HepG2 (cell line): ENCODE results near the gene ATG4B. TPM values are rescaled to one million over a fixed set of nuclear protein-coding genes. Genes with fewer than 3 reads are reported as not detected.

Source experiments
- CHCHD3 ChIP-seq: sonication (generic); formaldehyde crosslinking; IDR thresholded peaks from 2 replicates; pipeline ENCODE4 v1.8.0; 2022; ENCODE audit warnings: mild to moderate bottlenecking, missing genetic modification reagents, moderate library complexity
- IRX3 ChIP-seq: sonication (generic); formaldehyde crosslinking; IDR thresholded peaks from 2 replicates; pipeline ENCODE4 v1.8.1; 2023; ENCODE audit warnings: mild to moderate bottlenecking, low read depth, missing genetic modification reagents, borderline replicate concordance
- KDM2A ChIP-seq: sonication (generic); formaldehyde crosslinking; IDR thresholded peaks from 2 replicates; pipeline ENCODE4 v1.4.0; 2020; ENCODE audit warnings: low read depth, missing genetic modification reagents, borderline replicate concordance
- LRRFIP1 ChIP-seq: sonication (generic); formaldehyde crosslinking; conservative IDR thresholded peaks from 2 replicates; pipeline ENCODE4 v1.4.0; 2020; ENCODE audit warnings: missing genetic modification reagents
- PBX2 ChIP-seq: IDR thresholded peaks from 2 replicates; pipeline ENCODE4 v1.6.1; 2016; ENCODE audit warnings: control low read depth
- RORA ChIP-seq: sonication (generic); formaldehyde crosslinking; IDR thresholded peaks from 2 replicates; pipeline ENCODE4 v1.5.0; 2020; ENCODE audit warnings: mild to moderate bottlenecking, missing genetic modification reagents, moderate library complexity
- SALL2 ChIP-seq: sonication (generic); formaldehyde crosslinking; IDR thresholded peaks from 2 replicates; pipeline ENCODE4 v1.8.1; 2023; ENCODE audit warnings: mild to moderate bottlenecking, missing genetic modification reagents, inconsistent platforms
- SOX13 ChIP-seq, 3 experiments: fragments of 450-650 bp in 1 of 3; sonication (generic) in 1 of 3; formaldehyde crosslinking in 1 of 3; IDR thresholded peaks in 2 of 3; conservative IDR thresholded peaks in 1 of 3; 2 replicates each; pipeline versions ENCODE4 v1.5.0 to v1.6.1; 2016 to 2020; ENCODE audit warnings: antibody characterized with exemption in 1 of 3, mild to moderate bottlenecking in 1 of 3, missing compliant biosample characterization in 1 of 3, missing genetic modification reagents in 1 of 3, moderate library complexity in 1 of 3
- STAT6 ChIP-seq: sonication (generic); formaldehyde crosslinking; IDR thresholded peaks from 2 replicates; pipeline ENCODE4 v1.4.0; 2020; ENCODE audit warnings: missing genetic modification reagents, mild to moderate bottlenecking, borderline replicate concordance
- TBX2 ChIP-seq: sonication (generic); formaldehyde crosslinking; IDR thresholded peaks from 2 replicates; pipeline ENCODE4 v1.5.0; 2020; ENCODE audit warnings: missing genetic modification reagents, mild to moderate bottlenecking, borderline replicate concordance
- TRIM22 ChIP-seq: fragments of 450-650 bp; IDR thresholded peaks from 2 replicates; pipeline ENCODE4 v1.6.1; 2017
- ZNF121 ChIP-seq: sonication (generic); formaldehyde crosslinking; IDR thresholded peaks from 2 replicates; pipeline ENCODE4 v1.5.0; 2020; ENCODE audit warnings: mild to moderate bottlenecking, missing genetic modification reagents
- ZNF136 ChIP-seq: sonication (generic); formaldehyde crosslinking; IDR thresholded peaks from 2 replicates; pipeline ENCODE4 v1.8.1; 2022; ENCODE audit warnings: low read depth, mild to moderate bottlenecking, moderate library complexity, missing genetic modification reagents
- ZNF574 ChIP-seq: sonication (generic); formaldehyde crosslinking; IDR thresholded peaks from 2 replicates; pipeline ENCODE4 v1.4.0; 2020; ENCODE audit warnings: missing genetic modification reagents
- ZNF629 ChIP-seq: sonication (generic); formaldehyde crosslinking; conservative IDR thresholded peaks from 2 replicates; pipeline ENCODE4 v1.5.0; 2020; ENCODE audit warnings: missing genetic modification reagents
- ZNF75D ChIP-seq: sonication (generic); formaldehyde crosslinking; IDR thresholded peaks from 2 replicates; pipeline ENCODE4 v1.8.1; 2023; ENCODE audit warnings: missing genetic modification reagents, mild to moderate bottlenecking, borderline replicate concordance
- ZNF850 ChIP-seq: sonication (generic); formaldehyde crosslinking; conservative IDR thresholded peaks from 2 replicates; pipeline ENCODE4 v1.9.0; 2021; ENCODE audit warnings: mild to moderate bottlenecking, missing genetic modification reagents
- polyA plus RNA-seq, 8 experiments: library from polyadenylated mRNA; depleted of rRNA in 3 of 8; stranded (reverse) in 7 of 8; unstranded in 1 of 8; fragments of >200 nt; fragmentation: Illumina TruSeq in 4 of 8; extraction: Trizol in 4 of 8; gene quantifications; 2 replicates each; pipeline versions ENCODE4 v1.2.1 to v1.2.3, GENCODE V29; 2011 to 2016; ENCODE audit warnings: low read depth in 4 of 8, missing spikeins in 1 of 8, mixed read lengths in 1 of 8; ENCODE audit not compliant: insufficient read depth in 1 of 8
- total RNA-seq, 5 experiments: library from RNA; depleted of rRNA; stranded (reverse); fragments of >200 nt; fragmentation: Illumina TruSeq; extraction: Trizol; gene quantifications; 2 replicates each; pipeline ENCODE4 v1.2.3, GENCODE V29; 2016; ENCODE audit warnings: low read depth in 1 of 5

ATG4B gene
- total and polyA plus RNA-seq, 2 of the 13 experiments (the other 11 are each of a cell fraction or from before 2014, with no cell fraction given) = 95.5 to 239 TPM

GRCh38 chr2:241637018-241637794 is at the start of gene ATG4B, which contains the start of gene THAP4 (continued):
- TF ChIP-seq ZNF629 (peak; percentile 24; the same call in 1 of the 2 replicates), PBX2 (no peak), STAT6 (peak; percentile 64; the same call in 1 of the 2 replicates), KDM2A (CRISPR knock-in tag) (peak; percentile 97), RORA (CRISPR knock-in tag) (no peak), SALL2 (peak; percentile 93), ZNF850 (no peak; the same call in 1 of the 2 replicates), ZNF121 (CRISPR knock-in tag) (peak; percentile 84; the same call in 1 of the 2 replicates), CHCHD3 (CRISPR knock-in tag) (no peak), ZNF574 (CRISPR knock-in tag) (peak; percentile 97), TRIM22 (no peak), ZNF75D (no peak), ZNF136 (CRISPR knock-in tag) (no peak; the same call in 1 of the 2 replicates), SOX13 (IDR thresholded peaks at IDR 0.05) (no peak), SOX13 (CRISPR knock-in tag; conservative IDR thresholded peaks at IDR 0.05 in 1 of 2, IDR thresholded peaks at IDR 0.05 in 1 of 2) (peak; percentile 60 to 92; a peak in 3 of 4 replicates), IRX3 (CRISPR knock-in tag) (peak; percentile 91; the same call in 1 of the 2 replicates), LRRFIP1 (CRISPR knock-in tag) (no peak), TBX2 (CRISPR knock-in tag) (peak; percentile 94)
